SU-DHL-6 (cell line): ENCODE data around the gene TGFB1.

ENCODE experiments used
- H2AFZ ChIP-seq: fragments of 200-600 bp; sonication (generic); 2 replicates; pipeline ENCODE4 v1.6.1; 2014; ENCODE audit warnings: low read depth, mild to moderate bottlenecking, moderate library complexity, mixed read lengths, antibody characterized with exemption, low read length; ENCODE audit not compliant: severe bottlenecking
- H3F3A ChIP-seq: fragments of 200-600 bp; shearing (Covaris generic); 2 replicates; pipeline ENCODE4 v1.6.0; 2016; ENCODE audit warnings: antibody characterized with exemption, mild to moderate bottlenecking; ENCODE audit not compliant: insufficient read depth
- H3K27ac ChIP-seq: fragments of 200-600 bp; sonication (generic); 2 replicates; pipeline ENCODE4 v1.5.1; 2016; ENCODE audit warnings: low read depth, mild to moderate bottlenecking, low read length, moderate library complexity, mixed read lengths
- H3K27me3 ChIP-seq: fragments of 200-600 bp; sonication (generic), shearing (Covaris generic); 2 replicates; pipeline ENCODE4 v1.6.0; 2014; ENCODE audit warnings: mild to moderate bottlenecking, low read length
- H3K36me3 ChIP-seq: fragments of 200-600 bp; sonication (generic); 2 replicates; pipeline ENCODE4 v1.6.1; 2014; ENCODE audit warnings: mild to moderate bottlenecking, low read length, mixed read lengths
- H3K4me2 ChIP-seq: fragments of 300-600, 200-600 bp; shearing (Covaris generic), sonication (generic); 2 replicates; pipeline ENCODE4 v1.6.0; 2014; ENCODE audit warnings: low read length, low read depth, mild to moderate bottlenecking; ENCODE audit not compliant: poor library complexity, severe bottlenecking
- H3K4me3 ChIP-seq: fragments of 200-600 bp; sonication (generic); 2 replicates; pipeline ENCODE4 v1.5.1; 2014; ENCODE audit warnings: antibody characterized with exemption, low read length, mild to moderate bottlenecking, mixed read lengths; ENCODE audit not compliant: insufficient read depth, poor library complexity, severe bottlenecking
- H3K79me2 ChIP-seq: fragments of 200-600 bp; sonication (generic); 2 replicates; pipeline ENCODE4 v1.6.1; 2014; ENCODE audit warnings: mild to moderate bottlenecking, low read length, moderate library complexity; ENCODE audit not compliant: insufficient read depth
- H3K9ac ChIP-seq: fragments of 200-600 bp; sonication (generic); 2 replicates; pipeline ENCODE4 v1.7.0; 2014; ENCODE audit warnings: mild to moderate bottlenecking, low read length
- H3K9me2 ChIP-seq: fragments of 200-600 bp; sonication (generic); replicated peaks from 2 replicates; pipeline ENCODE4 v1.6.1; 2014; ENCODE audit warnings: low read length; ENCODE audit not compliant: insufficient read depth
- H3K9me3 ChIP-seq: fragments of 200-600 bp; sonication (generic); 2 replicates; pipeline ENCODE4 v1.6.1; 2014; ENCODE audit warnings: low read length, mixed read lengths; ENCODE audit not compliant: insufficient read depth
- H4K20me1 ChIP-seq: fragments of 200-600 bp; sonication (generic); 2 replicates; pipeline ENCODE4 v1.6.1; 2014; ENCODE audit warnings: low read depth, mild to moderate bottlenecking, antibody characterized with exemption, low read length, moderate library complexity, mixed read lengths
- EZH2phosphoT487 ChIP-seq: fragments of 200-600 bp; sonication (generic), shearing (Covaris generic); conservative IDR thresholded peaks from 2 replicates; pipeline ENCODE4 v1.6.1; 2018; ENCODE audit warnings: mild to moderate bottlenecking, antibody characterized with exemption, low read length, moderate library complexity, mixed read lengths
- TF ChIP-seq, protein P1 (sequence below): fragments of 200-600 bp; sonication (generic); IDR thresholded peaks from one replicate; pipeline ENCODE4 v1.5.1; 2017; ENCODE audit warnings: antibody characterized with exemption, mild to moderate bottlenecking, low read length, moderate library complexity; ENCODE audit not compliant: insufficient read depth, poor library complexity, severe bottlenecking

The TGFB1 gene

DNA sequence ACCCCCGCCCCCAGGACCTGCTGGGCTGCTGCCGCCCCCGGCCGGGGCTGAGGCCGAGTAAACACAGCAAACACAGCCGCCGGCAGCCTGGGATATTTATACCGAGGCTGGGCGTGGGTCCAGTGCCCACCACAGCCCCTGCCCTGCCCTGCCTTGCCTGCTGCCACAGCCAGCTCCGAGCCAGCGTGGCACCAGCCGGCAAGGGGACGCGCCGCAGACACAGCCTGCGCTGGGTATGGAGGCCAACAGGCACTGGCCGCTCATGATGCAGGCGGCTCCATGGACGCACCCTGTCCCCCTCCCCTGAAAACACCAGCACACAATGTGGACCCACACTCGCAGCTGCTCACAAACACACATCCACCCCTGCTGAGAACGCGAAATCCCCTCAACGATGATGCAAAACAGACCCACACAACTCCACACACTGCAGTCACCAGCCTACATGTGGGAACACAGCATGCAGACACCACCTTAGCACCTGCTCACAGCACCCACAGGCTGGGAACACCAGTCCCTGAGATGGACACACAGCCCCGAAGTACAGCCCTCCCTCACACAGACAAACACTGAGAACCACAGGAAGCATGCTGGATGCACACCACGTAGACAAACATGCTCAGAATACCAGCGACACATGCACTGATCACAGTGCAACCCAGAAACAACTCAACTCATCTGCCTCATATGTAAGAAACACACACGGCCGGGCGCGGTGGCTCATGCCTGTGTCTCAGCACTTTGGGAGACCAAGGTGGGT is 27.6 kb downstream of the TGFB1 start:
- no peak for TF ChIP-seq EZH2phosphoT487
- TF ChIP-seq, protein P1, sequence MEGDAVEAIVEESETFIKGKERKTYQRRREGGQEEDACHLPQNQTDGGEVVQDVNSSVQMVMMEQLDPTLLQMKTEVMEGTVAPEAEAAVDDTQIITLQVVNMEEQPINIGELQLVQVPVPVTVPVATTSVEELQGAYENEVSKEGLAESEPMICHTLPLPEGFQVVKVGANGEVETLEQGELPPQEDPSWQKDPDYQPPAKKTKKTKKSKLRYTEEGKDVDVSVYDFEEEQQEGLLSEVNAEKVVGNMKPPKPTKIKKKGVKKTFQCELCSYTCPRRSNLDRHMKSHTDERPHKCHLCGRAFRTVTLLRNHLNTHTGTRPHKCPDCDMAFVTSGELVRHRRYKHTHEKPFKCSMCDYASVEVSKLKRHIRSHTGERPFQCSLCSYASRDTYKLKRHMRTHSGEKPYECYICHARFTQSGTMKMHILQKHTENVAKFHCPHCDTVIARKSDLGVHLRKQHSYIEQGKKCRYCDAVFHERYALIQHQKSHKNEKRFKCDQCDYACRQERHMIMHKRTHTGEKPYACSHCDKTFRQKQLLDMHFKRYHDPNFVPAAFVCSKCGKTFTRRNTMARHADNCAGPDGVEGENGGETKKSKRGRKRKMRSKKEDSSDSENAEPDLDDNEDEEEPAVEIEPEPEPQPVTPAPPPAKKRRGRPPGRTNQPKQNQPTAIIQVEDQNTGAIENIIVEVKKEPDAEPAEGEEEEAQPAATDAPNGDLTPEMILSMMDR, result no peak
- Histone ChIP-seq H3F3A (peaks cover 31% of the 10 kb centered on the region), H3K9me2 (no peaks in the 10 kb centered on the region), H3K4me3 (no peak overlapping the region), H3K9ac (peak overlapping the region; percentile 65), H3K4me2 (peak overlapping the region; percentile 79), H4K20me1 (no peaks in the 10 kb centered on the region), H3K36me3 (no peaks in the 10 kb centered on the region), H3K27me3 (no peaks in the 10 kb centered on the region), H2AFZ (no peak overlapping the region), H3K9me3 (no peaks in the 10 kb centered on the region), H3K79me2 (no peaks in the 10 kb centered on the region), H3K27ac (peak overlapping the region; percentile 91)

GRCh38 chr19:41325640-41325946 is 28.1 kb downstream of the TGFB1 start:
- no peak overlapping the region for H3K4me2 ChIP-seq
- H3F3A ChIP-seq, result peaks cover 31% of the 10 kb centered on the region
- H3K9ac ChIP-seq, result 0 out of 2 replicates have a peak overlapping the region, but pooled peaks have one; percentile 65
- no peaks in the 10 kb centered on the region for H3K27me3 ChIP-seq
- no peaks in the 10 kb centered on the region for H4K20me1 ChIP-seq
- H3K9me3 ChIP-seq, result no peaks in the 10 kb centered on the region
- H3K4me3 ChIP-seq, result no peak overlapping the region
- H2AFZ ChIP-seq, result no peak overlapping the region
- no peak for TF ChIP-seq EZH2phosphoT487
- TF ChIP-seq, protein P1, result no peak
- H3K36me3 ChIP-seq, result no peaks in the 10 kb centered on the region
- no peaks in the 10 kb centered on the region for H3K9me2 ChIP-seq
- H3K79me2 ChIP-seq, result no peaks in the 10 kb centered on the region
- peak overlapping the region; percentile 91 for H3K27ac ChIP-seq

GRCh38 chr19:41324921-41325639 is 28.6 kb downstream of the TGFB1 start:
- H3K36me3 ChIP-seq, result no peaks in the 10 kb centered on the region

More at GRCh38 chr19:41324921-41325639, 28.6 kb downstream of the TGFB1 start:
- H3K4me2 ChIP-seq, result no peak overlapping the region
- H3K9me2 ChIP-seq, result no peaks in the 10 kb centered on the region
- peak overlapping the region; percentile 91 for H3K27ac ChIP-seq
- no peaks in the 10 kb centered on the region for H3K9me3 ChIP-seq
- TF ChIP-seq EZH2phosphoT487, result no peak
- TF ChIP-seq, protein P1, result no peak
- peaks cover 31% of the 10 kb centered on the region for H3F3A ChIP-seq
- no peak overlapping the region for H3K4me3 ChIP-seq
- no peak overlapping the region for H3K9ac ChIP-seq
- H2AFZ ChIP-seq, result no peak overlapping the region
- no peaks in the 10 kb centered on the region for H4K20me1 ChIP-seq
- no peaks in the 10 kb centered on the region for H3K27me3 ChIP-seq
- H3K79me2 ChIP-seq, result no peaks in the 10 kb centered on the region
